ENCODE measurements around the gene HOXD11.

HOXD11 gene

DNA sequence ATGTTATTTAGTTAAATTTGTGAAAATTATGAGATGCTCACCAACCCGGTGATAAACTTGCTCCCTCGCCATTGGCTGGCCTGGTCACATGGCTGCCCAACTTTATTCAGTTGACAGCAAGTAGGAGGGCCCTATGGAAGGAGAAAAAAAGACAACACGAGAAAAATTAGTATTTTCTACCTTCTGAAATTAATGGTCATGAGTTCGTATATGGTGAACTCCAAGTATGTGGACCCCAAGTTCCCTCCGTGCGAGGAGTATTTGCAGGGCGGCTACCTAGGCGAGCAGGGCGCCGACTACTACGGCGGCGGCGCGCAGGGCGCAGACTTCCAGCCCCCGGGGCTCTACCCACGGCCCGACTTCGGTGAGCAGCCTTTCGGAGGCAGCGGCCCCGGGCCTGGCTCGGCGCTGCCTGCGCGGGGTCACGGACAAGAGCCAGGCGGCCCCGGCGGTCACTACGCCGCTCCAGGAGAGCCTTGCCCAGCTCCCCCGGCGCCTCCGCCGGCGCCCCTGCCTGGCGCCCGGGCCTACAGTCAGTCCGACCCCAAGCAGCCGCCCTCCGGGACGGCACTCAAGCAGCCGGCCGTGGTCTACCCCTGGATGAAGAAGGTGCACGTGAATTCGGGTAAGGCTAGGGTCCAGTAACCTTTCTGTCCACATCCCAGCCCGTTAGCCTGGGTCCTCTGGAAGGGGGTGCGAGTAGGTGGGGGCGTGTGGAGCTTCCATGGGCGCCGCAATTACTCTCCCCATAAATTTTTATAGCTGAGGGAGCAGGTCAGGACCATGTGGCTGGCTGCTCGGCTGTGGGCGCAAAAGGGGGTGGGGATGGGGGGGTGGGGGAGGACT, 44.6 kb downstream of the HOXD11 start, which contains the start of gene HOXD4:
TSS of gene HOXD4 (plus strand) at position 109 of the 846 bp plus-strand sequence. CDS start at position 193, 84 bp downstream.
- no peak for DNase-seq

DNA sequence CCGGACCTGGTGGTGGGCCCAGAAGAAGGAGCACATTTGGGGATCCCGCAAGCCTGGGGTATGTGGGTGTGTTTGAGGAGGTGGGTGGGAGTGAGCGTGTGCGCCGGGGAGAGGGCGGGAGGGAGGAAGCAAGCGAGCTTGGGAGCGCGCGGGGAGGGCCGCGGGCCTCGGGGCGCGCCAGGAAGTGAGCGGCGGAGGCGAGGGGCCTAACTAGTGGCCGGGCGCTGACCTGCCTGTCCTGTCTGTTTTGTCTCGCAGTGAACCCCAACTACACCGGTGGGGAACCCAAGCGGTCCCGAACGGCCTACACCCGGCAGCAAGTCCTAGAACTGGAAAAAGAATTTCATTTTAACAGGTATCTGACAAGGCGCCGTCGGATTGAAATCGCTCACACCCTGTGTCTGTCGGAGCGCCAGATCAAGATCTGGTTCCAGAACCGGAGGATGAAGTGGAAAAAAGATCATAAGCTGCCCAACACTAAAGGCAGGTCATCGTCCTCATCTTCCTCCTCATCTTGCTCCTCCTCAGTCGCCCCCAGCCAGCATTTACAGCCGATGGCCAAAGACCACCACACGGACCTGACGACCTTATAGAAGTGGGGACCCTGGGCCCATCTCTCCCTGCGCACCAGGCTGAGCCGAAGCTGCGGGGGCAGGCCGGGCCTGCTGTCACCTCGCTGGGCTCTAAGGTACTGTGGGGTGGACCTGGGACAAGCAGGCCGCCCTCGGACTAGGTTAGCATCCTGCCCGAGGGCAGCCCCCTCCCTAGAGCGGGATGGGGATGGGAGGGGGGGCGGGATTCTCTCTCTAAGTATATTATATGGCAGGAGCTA, 45.5 kb downstream of the HOXD11 start:
- no peak for DNase-seq

DNA sequence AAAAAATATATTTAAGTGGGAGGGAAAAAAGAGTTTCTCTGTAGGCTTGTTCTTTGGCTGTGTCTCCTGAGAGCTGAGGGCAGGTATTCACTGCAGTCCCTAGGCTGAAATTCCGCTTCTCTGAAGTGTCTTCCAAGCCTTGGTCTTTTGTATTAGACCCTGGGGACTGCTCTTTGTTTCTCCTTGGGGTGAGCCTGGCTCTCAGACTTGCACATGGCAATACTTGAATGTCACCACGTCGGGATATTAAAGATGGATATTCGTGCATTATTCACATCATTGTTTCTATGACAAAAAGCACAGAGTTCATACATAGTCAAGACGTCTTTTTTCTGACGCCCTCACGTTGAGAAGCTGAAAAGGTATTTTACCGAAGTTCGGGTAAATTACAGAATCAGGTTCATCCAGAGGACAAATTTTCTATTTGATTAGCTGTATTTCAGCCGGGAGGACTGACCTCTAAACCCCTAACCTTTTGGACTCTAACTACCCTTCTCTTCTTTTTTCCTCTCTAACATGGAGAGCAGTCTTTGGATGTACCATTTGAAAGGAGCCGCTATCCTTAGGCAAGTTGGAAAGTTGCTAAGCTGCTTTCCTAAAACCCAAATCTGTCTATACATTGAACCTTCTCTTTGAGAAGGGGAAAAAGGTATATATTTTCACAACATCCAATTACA, 47.6 kb downstream of the HOXD11 start:
- no peak for DNase-seq

DNA sequence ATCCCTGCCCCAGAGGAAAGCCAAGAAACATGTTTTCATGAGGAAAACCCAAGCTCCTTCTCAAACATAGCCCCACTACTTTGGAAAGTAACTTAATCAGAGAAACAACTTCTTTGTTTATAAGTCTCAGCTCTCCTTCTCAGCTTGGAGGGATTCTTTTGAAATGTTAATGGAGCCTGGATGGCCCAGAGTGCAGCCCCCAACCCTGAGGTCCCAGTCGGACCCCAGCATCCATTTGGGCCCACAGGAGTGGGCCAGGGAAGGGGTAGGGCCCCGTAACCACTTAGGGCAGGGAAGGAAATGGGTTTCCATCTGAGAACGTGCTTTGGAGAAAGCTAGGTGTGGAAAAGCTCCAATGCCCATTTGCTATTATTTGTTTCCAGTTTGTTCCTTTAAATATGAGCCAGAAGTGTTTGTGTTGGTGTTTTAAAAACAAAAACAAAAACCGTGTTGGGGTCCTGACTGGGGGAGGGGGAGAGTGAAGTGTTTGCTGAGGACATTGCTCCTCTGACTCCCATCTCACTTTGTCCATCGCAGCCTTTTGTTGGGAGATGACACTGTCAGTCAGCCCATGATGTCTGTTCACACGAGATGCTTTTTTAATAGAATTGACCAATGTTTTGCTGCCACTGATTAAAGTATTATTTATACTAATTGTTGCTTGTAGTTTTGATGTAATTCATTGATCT, 48.4 kb downstream of the HOXD11 start:
- no peak for DNase-seq

DNA sequence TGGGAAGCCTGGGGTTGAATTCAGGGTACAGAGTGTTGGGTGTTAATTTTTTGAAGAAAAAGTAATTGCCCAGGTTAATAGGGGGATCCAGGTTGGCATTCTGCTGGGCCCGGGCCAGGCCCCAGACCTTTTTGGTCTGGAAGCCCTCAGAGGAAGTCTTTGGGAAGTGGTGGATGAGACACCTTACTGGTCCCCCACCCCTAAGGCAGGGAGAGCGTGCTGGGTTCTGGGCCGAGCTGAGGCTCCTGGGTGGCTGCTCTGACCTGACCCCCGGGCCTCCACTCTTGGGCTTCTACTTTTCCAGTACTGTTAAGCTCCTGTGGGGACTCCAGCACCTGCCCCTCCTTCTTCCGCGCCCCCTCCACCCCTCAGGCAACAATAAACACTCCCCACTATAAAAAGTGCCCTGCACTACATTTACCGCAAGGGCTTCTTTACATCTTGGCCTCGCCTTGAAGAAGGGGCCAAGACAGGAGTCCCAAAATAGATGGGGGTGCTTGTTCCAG, 49.3 kb downstream of the HOXD11 start:
- DNase-seq: no peak

DNA sequence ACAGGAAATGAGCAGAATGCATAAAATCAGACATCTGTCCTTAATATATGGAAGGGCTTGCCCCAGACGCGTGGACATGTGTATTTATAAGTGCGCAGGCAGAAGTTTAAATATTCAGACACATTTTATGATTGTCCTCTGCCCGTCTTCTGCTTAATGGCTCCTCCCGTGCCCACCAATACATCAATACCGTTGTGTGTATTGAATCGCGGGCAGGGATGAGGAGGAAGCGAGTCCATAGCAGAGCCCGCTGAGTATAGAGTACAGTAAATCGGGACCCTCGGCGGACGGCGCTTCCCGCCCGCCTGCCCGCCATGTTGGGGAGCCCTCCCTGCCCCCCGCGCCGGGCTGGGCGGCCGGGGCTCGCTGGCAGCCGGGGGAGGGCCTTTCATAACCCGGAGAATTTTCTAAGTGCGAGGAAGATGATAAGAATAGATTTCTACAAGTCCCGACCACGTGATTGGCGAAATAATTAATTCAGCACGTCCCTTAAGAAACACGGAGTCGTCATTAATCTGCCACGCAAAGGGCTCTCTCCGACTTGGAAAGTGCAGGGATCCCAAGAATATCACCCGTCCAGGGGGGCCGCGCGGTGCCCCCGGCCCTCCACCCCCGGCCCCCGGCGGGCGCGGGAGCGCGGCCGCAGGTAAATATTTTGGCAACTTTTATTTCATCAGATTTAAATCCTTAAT, 49.9 kb downstream of the HOXD11 start, which contains the start of gene HOXD3:
TSS of gene HOXD3 (plus strand) at position 501 of the 692 bp plus-strand sequence. CDS start 11,808 bp downstream, outside the sequence.
- DNase-seq: no peak

DNA sequence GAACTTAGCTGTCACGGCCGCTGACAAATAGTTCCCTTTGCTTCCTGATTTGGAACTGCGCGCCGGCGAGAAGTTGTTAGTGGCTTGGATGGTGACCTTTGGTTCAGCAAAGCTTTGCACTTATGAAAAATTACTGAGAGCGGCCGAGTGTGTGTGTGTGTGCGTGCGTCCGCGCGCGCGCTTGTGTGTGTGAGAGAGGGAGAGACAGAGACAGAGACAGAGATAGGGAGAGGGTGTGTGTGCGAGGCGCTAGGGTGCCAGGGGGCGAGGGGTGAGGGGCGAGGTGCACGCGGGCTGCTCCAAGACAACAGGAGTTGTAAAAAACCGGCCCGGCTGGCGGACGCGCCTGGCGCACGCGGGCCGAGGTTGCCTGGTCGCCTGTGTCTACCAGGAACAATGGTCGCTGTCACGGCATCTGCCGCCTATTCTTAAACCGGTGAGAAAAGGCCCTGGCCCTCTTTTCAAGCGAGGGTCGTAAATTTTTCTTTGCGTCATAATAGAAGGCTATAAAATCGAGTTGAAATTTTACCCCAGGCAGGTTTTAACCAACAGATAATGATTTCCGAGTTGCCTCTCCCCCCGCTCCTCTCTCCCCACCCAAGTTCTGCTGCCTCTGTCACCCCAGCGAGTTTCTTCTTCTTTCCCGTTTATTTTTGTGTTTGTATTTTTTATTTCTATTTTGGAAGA, 50.6 kb downstream of the HOXD11 start:
- DNase-seq: no peak

DNA sequence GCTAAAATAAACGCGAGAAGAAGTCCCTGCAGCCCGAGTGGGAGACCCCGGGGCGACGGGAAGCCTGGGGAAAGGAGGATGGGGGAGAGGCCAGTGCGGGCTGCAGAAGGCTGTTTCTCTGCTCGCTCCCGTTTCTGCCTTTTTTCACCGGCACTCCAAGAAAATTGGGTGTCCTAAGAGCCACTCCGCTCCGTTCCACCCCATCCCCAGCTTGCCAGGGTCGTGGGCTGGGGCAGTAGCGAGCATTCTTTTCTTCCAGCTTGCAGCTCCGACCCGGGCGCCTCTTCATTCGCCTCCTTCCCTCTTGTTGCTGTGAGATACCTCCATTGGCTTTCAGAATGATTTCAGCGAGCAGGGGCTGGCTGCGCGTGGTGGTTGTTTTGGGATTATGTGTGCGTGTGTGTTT, 51.1 kb downstream of the HOXD11 start:
- no peak for DNase-seq

DNA sequence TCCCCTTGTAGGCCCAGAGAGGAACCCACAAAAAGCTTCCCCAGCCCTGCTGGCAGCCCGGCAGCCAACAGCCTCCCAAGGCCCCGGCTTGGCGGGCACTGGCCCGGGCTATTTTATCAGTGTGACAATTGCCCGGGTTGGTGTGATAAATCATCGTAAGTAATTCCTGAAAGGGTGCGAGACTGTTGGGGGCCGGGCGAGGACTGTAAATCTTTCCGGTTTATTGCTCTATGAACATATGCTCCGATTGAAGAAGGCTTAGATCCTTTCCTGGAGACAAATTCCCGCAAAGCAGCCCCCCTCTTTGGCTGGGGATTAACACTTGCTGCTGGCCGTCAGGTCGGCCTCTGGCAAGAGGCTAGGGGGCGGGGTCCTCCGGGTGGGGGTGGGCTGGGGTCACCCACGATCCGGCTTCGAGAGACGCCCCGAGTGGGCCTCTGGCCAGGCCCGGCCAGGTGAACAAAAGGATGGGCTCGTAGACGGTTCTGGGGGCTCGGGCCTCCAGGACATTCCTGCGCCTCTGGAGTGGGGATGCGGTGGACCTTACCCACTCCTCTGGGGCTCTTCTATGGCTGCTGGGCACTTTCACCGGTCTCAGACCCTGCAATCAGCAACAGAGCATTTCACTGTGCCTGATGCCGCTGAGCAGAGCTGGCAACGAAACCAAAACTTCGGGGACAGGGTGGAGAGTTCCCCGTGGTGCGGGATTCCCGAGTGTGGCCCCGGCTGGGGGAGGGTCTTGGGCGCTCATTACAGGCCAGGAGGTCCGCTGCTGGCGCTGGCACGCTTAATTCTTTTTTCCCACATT, 52.0 kb downstream of the HOXD11 start:
- no peak for DNase-seq
